HEK293T (cell line): Measurements from ENCODE around the gene LGALS9.

Experiments
- ARNT ChIP-seq: fragments of 450-650 bp; IDR thresholded peaks from 2 replicates; pipeline ENCODE4 v1.6.1; 2017; ENCODE audit warnings: mild to moderate bottlenecking
- BHLHE40 ChIP-seq: fragments of 450-650 bp; IDR thresholded peaks from 2 replicates; pipeline ENCODE4 v1.6.1; 2016; ENCODE audit warnings: mild to moderate bottlenecking, moderate library complexity, borderline replicate concordance
- CTBP1 ChIP-seq: fragments of 450-650 bp; IDR thresholded peaks from 2 replicates; pipeline ENCODE4 v1.6.1; 2016; ENCODE audit warnings: borderline replicate concordance
- ELF4 ChIP-seq: fragments of 450-650 bp; IDR thresholded peaks from 2 replicates; pipeline ENCODE4 v1.6.1; 2017; ENCODE audit warnings: antibody characterized with exemption
- FOXA1 ChIP-seq: fragments of 450-650 bp; IDR thresholded peaks from 2 replicates; pipeline ENCODE4 v1.6.1; 2016; ENCODE audit warnings: mild to moderate bottlenecking
- FOXK2 ChIP-seq: fragments of 450-650 bp; IDR thresholded peaks from 2 replicates; pipeline ENCODE4 v1.6.1; 2016; ENCODE audit warnings: mild to moderate bottlenecking
- FOXM1 ChIP-seq: fragments of 450-650 bp; IDR thresholded peaks from 2 replicates; pipeline ENCODE4 v1.6.1; 2017; ENCODE audit warnings: mild to moderate bottlenecking, borderline replicate concordance
- HDGF ChIP-seq: fragments of 450-650 bp; IDR thresholded peaks from 2 replicates; pipeline ENCODE4 v1.6.1; 2017; ENCODE audit warnings: antibody characterized with exemption, borderline replicate concordance
- L3MBTL2 ChIP-seq: fragments of 450-650 bp; conservative IDR thresholded peaks from 2 replicates; pipeline ENCODE4 v1.6.1; 2016; ENCODE audit warnings: mild to moderate bottlenecking
- LEF1 ChIP-seq: fragments of 450-650 bp; IDR thresholded peaks from 2 replicates; pipeline ENCODE4 v1.6.1; 2017; ENCODE audit warnings: mild to moderate bottlenecking, borderline replicate concordance
- NFRKB ChIP-seq: fragments of 450-650 bp; IDR thresholded peaks from 2 replicates; pipeline ENCODE4 v1.6.1; 2016; ENCODE audit warnings: mild to moderate bottlenecking, moderate library complexity
- SP1 ChIP-seq: fragments of 450-650 bp; IDR thresholded peaks from 2 replicates; pipeline ENCODE4 v1.6.1; 2017
- SUZ12 ChIP-seq: fragments of 450-650 bp; IDR thresholded peaks from 2 replicates; pipeline ENCODE4 v1.6.1; 2016; ENCODE audit warnings: mild to moderate bottlenecking
- ZNF384 ChIP-seq: fragments of 450-650 bp; IDR thresholded peaks from 2 replicates; pipeline ENCODE4 v1.6.1; 2016

GRCh38 chr17:27623614-27624013, 7.4 kb upstream of the LGALS9 start:
- TF ChIP-seq ELF4 (no peak), ARNT (no peak), ZNF384 (no peak), LEF1 (no peak), SUZ12 (no peak), FOXK2 (no peak), SP1 (no peak), FOXM1 (no peak), FOXA1 (no peak), CTBP1 (no peak), L3MBTL2 (no peak), NFRKB (no peak), HDGF (no peak), BHLHE40 (no peak)
